Renal cortical epithelial cell (primary cell): Measurements from ENCODE around the gene SH3RF3. TPM values are rescaled to one million over a fixed set of nuclear protein-coding genes. Genes with fewer than 3 reads are reported as not detected.
"Not testable (repeated sequence)": the region's sequence is repeated elsewhere in the genome, so short reads cannot be mapped to it uniquely, and the experiment has no call there.

Source experiments
- DNase-seq: peaks from one replicate; pipeline ENCODE4 v3.0.0-alpha.2; 2011; ENCODE audit warnings: low read depth
- total RNA-seq: library from RNA; depleted of rRNA; stranded (reverse); fragments of >200 nt; gene quantifications from 2 replicates; pipeline ENCODE4 v1.2.3, GENCODE V29; 2014

Gene SH3RF3
- total RNA-seq, 1 donor from 2014 or later: 0.40 TPM

DNA sequence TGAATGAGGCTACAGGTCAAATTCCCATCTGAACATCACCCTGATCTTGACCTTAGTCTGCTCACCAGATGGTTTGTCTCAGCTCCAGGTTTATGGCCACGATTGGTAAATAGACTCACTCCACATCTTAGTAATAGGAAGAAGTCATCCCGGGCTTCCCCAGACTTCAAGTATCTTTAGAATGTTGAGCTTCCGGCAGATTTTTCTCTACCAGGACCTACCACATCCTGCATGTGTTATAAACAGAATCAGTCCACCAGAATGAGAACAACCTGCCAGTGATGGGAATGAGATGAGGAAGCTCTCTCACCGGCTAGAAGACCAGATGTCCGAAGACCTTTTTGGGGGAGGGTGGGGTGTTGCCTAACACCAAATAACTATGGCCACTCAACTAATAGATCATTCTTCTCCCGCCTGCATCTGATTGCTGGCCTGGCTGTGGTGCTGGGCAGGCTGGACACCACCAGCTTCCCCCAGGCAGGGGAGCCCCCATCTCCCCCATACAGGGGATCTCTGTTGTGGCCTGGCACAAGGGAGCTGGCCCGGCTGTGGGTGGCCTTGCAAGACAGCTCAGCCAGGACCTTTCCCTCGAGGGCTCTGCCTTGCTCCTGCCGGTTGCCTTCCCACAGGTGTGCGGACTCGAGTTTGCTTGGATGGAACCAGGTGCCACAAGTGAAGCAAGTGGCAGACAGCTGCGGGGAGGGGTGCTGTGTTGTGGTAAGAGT, 88.5 kb downstream of the SH3RF3 start:
- no peak for DNase-seq

DNA sequence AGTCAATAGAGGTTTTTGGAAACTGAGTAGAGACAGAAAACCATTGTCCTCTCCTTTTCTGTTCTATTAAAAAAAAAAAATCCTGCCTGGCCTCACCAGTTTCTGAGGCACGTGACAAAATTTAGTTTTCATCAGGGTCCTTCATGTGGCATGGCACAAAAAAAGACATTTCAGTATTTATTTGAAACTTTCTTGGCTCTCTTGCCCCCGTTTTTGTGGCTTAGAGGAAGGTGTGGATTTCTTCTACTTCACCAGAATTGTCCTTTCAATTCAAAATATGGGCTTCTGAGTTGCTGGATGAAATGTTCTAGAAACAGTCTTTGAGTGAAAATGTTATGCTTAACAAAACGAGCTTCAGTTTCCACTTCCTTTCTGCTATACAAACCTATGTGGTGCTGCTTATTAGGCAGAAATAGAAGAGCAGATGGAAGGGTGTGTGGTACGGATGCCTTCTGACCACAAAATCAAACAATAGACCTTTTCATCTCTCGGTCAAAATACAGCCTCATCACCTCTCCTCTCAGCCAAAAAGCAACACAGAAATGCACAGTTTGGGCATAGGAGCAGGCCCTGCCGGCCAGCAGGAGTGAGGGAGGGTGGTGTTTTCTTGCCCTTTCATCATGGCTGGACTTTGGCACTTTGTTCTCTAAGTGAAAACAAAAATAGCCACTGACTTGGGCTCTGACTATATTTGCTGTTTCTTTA, 89.2 kb downstream of the SH3RF3 start:
- DNase-seq: no peak

DNA sequence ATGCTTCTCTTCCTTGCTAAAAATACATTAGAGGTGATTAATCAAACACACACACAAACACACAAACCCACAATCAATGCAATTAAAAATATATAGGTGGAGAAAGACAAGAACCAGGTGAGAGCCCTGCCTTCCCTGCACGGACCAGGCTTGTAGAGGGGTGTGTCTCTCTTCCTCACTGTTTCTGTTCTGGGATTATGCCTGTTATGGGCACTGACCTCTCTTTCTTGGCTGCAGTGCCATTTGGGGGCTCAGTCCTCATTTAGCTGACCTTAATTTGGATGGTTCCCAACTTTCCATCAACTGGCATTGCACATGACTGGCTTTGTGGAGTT, 89.8 kb downstream of the SH3RF3 start:
- no peak for DNase-seq

DNA sequence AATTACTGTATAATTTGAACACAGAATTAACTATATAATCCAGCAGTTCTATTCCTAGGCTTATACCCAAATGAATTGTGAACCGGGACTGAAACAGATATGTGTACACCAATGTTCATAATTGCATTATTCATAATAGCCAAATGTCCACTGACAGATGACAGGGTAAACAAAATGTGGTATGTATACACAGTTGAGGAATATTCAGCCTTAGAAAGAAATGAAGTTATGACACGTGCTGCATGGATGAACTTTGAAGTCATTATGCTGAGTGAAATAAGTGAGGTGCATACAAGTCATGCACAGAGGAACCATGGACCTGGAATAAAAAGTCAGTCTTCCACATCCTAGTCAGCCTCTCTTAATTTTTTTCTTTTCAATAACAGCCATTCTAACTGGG, 91.9 kb downstream of the SH3RF3 start:
- no peak for DNase-seq

DNA sequence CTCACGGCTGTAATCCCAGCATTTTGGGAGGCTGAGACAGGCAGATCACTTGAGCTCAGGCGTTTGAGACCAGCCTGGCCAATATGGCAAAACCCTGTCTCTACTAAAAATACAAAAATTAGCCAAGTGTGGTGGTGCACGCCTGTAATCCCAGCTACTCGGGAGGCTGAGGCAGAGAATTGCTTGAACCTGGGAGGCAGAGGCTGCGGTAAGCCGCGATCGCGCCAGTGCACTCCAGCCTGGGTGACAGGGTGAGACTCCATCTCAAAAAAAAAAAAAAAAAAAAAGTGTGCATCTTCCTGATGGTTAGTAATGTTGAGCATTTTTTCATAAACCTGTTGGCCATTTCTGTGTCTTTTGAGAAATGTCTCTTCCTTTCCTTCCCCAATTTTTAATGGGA, 92.3 kb downstream of the SH3RF3 start:
- DNase-seq: not testable (repeated sequence)

DNA sequence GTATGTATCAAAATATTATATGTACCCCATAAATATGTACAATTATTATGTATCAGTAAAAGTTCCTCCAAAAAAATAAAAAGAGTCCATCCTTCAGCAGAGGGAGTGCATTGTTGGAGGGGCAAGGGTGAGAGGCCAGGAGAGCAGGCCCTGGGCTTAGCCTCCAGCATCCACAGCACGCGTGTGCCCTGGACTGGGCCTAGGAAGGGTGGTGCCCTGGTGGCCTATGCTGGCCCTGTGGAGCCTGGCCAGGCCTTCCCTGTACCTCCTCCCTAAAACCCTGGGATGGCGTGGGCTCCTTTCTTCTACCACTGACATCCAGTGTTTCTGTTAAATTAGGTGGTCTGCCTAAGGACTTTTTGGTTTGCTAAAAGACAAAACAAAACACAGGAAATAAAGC, 93.4 kb downstream of the SH3RF3 start:
- DNase-seq: no peak

DNA sequence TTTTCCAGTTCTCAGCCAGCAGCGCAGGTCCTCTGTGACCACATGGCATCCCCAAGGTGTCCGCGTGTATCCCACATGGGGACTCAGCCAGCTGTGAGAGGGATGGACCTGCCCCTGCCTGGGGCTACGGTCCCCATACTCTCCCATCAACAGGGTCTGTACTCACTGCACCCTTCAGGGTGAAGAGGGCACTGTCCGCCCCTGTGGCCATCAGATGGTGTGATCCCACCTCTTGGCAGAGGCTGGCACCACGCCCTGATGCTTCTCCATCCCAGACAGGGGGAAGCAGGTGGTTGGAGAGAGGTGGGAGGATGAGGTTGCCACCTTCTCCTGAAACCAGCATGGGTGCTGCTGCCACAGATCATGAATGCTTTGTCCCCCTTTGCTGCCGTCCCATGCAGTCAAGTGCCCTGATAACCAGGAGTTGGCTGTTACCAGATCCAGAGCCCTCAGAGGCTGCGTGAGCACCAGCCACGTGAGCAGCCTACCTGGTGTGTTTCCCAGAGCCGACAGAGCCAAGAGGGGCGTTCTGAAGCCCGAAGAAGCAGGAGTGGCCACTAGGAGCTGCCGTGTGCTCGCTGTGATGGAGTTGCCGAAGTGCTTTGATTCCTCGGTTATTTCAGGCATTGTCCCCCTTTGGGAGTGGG, 93.9 kb downstream of the SH3RF3 start:
- DNase-seq: no peak

DNA sequence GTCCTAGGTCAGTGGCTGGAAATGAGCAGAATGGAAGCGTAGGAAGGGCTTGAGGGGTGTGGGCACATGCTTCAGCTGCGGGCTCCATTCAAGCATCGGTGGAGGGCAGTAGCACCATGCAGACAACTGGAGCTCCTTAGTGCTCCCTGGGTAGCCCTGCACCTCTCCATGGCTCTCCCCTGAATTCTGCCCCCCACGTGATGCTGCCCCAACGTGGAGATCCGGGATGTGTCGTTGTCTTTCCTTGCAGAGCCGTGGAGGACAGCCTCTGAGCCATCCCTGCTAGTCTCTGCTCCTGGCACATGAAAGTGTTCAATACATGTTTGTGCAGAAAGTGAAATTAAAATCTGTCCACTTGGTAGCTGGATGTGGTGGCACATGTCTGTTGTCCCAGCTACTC, 94.5 kb downstream of the SH3RF3 start:
- no peak for DNase-seq

DNA sequence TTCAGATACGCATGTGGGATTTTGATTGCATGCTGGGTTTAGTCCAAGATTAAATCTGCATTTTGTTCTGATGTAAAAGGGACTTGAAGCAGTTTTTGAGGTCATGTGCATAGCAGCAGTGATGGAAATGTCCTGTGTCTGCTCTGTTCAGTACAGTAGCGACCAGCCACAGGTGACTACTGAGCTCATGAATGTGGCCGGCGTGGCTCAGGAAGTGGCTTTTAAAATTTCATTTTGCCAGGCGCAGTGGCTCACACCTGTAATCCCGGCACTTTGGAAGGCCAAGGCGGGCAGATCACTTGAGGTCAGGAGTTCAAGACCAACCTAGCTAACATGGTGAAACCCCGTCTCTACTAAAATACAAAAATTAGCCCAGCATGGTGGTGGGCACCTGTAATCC, 95.3 kb downstream of the SH3RF3 start:
- DNase-seq: not testable (repeated sequence)

DNA sequence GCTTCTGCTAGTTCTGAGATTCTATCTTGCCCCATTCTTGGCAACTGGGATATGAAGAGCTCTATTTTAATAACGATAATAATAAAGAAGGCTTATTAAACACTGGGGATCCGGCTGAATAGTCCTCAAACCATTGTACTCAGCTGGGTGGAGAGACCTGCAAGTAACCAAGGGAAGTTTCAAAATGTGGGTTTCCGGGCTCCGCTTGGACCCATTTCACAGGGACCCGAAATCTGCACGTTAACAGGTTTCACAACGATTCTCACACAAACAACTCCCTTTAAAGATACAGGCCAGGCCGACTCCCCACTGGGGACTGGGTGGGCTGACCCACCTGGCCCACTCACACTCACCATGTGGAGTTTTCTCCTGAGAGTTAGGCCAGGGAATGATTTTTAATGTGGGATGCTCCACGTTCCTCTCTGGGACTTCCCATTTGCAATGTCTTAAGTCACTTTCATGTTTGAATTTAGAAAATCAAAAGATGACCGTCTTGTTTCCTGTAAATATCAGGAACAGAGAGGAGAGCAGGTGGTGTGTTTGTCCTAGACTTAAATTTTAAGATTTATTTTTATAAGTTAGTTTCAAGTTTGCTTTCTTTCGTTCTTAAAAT, 96.3 kb downstream of the SH3RF3 start:
- no peak for DNase-seq

DNA sequence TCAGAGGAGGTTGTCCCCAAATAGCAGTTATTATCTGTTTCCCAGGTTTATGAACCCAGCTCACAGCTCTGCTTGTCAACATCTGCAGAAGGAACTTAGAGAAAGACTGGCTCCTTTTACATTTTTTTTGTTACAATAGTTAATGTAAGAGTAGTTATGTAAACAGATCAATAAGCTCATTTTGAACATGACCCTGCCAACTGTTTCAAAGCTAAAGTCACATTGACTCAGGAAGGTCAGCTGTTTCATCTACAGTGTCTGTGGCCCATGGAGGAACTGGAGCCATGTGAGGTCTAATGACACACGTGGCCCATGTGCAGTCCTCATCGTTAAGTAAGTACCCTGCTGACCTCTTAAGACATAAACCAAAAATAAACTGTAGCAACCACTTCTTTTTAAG, 97.1 kb downstream of the SH3RF3 start:
- no peak for DNase-seq

DNA sequence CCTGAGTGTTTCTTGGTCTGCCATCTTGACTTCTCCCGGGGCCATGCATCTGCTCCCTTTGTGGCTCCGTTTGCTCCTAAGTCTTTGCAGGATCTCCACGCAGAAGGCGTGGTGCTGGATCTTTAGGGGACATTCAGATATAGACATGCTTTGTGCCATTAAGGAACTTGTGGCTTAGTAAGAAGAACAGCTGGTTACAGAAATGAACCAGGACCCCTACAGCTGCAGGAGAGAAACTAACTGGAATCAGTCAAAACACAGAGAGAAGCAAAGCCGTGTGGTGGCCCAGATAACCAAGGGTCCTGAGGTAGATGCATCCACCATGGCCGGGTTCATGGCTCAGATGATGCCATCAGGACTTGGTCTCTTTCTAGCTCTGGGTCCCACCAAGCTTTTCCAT, 97.6 kb downstream of the SH3RF3 start:
- no peak for DNase-seq

DNA sequence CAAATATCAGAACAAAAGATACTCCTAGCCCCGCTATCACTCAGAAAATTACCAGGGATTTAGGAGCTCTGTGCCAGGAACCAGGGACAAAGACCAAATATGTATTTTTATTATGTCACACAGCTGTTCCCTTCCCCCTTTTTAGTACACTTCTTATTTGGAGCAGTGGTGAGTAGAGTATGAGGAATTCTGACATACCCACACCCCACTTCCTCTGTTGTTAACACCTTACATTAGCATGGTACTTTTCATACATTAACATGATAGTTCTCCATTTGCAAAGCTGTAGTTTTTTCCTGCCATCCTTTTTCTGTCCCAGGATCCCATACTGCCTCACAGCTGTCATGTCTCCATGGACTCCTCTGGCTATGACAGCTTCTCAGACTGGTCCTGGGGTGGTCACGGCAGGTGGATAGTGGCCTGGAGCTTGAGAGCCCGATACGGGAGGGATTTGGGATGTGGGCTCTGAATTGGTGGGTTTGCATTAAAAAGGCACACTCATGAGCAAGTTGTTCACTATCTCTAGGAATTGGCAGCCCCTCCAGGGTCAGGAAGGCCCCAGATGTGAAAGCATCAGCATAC, 100.2 kb downstream of the SH3RF3 start:
- DNase-seq: no peak

DNA sequence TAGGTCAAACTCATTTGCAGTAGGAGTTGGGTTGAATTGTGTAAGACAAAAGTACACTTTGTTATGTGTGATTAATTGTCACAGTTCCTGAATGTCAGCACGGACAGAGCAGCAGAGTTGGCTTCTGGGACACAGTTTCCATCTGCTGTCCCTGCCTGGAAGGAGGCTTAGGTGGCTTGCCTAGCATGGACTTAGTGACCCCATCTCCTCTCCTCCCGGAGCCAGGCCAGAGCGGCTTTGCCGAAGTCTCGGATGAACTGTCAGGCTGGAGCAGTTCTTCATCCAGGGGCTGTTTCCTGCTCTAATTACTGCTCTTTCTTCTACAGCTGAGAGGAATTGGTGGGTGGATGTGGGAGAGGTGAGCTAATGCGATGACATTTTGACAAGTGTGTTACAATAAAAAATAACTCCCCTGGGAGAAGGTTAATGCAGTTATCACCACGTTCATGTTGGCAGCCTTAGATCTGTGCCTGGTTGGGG, 102.0 kb downstream of the SH3RF3 start:
- no peak for DNase-seq

DNA sequence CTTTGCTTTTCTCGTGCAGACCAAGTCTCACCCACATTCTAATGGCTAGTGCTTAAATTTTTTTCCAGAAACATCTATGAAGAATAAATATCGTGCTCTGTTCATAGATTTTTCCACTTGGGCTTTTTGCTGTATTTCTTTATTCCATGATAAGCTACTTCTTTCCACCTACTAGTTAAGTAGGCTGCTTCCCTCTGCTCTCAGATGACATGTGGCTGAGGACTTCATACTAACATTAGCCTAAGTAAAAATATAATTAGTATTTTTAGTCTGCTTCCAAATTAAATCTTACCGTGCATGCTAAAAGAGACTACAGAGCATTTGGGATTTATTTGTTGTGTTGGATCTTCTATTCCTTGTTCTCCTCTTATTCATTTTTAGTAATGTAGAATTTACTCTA, 102.4 kb downstream of the SH3RF3 start:
- no peak for DNase-seq

DNA sequence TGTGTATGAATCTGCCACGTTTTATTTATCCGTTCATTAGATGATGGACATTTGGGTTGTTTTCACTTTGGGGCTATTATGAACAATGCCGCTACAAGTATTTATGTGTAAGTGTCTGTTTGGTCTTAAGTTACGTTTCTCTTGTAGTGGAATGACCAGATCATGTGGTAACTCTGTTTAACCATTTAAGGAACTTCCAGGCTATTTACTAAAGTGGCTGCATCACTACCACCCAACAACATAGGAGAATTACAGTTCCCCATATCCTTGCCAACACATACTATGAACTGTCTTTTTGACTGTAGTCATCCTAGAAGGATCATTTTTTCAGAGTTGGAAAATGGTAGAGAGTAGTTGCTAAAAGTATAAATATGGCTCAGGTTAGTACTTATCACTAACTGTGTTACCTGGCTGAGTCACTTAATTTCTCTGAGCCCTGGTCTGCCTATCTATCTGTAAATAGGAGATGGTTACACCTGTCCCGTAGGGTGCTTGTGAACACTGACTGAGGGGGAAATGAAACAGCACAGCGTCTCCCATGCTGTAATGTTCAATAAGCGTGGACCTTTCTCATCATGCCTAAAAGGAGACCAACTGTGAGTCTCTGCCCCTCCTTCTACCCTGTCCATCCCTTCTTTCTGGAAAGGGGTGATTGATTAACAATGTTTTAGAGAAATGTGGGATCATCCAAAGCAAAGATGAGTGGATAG, 103.1 kb downstream of the SH3RF3 start:
- no peak for DNase-seq

DNA sequence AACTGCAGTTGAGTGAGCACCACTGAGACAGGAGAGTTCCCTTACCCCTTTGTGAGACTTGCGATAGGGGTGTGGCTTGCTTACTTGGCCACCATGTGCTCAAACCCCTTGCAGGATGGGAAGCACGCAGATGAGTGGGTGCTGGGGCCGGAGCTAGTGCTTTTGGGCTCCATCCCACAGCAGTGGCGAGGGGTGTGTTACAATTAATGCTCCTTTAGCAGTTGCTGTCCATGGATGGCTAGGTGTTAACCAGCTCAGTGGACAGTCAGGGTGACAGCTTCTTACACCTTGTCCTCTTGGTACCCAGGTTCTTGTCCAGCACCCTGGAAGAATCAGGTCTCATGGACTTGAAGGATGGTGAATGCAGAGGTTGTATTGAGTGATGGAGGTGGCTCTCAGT, 103.9 kb downstream of the SH3RF3 start:
- DNase-seq: no peak

DNA sequence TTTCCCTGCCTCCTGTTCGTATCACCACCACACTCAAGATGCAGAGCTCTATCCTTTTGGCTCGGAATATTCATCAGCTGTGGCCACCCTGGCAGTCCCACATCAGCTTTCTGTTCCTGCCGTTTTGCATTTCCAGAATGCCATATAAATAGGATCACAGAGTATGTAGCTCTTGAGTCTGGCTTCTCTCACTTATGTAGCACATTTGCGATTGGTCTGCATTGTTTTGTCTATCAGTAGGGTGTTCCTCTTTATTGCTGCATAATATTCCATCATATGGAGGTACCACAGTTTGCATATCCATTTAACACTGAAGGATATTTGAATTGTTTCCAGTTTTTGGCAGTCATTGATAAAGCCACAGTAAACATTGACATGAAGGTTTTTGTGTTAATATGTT, 104.6 kb downstream of the SH3RF3 start:
- DNase-seq: no peak

DNA sequence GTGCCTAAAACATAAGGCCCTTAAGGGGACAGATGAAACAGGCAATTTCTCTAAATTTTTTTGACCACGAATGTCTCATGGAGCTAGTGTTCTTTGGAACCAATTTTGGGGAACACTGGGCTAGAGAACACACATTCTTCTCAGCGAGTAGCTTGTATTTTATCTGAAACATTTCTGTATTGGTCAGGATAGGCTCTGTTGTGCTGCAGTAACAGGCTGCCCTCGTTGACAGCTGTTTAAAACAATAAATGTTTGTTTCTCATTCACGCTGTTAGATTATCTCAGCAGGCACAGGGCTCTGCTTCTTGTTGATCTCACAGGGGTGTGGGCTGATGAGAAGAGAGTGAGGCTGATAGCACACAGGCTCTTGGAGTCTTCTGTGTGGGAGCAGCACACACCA, 105.3 kb downstream of the SH3RF3 start:
- no peak for DNase-seq

DNA sequence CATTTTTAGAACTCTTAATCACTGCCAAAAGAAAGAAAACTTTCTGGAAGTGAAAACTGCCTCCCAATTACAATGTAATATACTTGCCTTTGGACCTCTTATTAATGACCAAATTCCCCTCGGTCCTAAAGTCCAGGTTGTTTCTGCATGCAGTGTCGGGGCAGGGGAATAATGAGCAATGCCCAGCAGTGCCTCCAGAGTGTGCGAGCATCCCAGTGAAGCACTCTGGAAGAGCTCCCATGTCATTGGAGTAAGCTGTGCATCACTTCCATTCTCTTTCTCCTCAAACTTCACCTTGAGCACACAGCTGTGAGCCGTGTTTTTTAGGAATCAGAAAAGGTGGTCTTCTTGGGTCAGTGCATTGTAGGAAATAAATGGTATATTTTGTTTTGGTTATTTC, 107.1 kb downstream of the SH3RF3 start:
- no peak for DNase-seq

DNA sequence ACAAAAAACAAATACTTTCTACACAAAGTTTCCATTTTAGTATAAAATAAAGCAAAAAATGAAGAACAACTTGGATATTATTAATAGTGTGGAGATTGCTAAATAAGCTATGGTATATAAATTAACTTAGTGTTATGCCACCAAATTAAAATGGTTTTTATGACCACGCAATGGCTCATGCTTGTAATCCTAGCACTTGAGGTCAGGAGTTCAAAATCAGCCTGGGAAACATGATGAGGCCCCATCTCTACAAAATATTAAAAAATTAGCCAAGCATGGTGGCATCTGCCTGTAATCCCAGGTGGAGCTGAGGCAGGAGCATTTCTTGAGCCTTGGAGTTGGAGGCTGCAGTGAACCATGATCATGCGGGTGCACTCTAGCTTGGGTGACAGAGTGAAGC, 108.8 kb downstream of the SH3RF3 start:
- DNase-seq: no peak

DNA sequence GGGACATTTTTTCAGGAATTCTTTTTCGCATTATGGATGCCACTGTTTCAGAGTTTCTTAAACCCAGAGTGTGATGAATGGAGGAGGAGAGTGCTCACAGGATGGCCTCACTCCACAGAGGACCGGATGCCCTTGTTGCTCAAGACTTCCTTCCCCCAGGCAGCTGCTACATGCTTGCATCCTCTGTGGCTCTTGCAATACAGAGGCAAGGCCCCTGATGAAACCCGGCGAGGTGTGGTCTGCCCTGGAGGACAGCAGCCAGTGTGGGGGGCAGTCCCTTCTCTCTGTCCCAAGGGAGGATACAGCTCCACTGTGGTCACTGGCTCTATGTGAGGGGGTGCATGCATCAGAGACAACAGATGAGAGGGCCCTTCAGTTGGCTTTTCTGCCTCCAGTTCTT, 109.6 kb downstream of the SH3RF3 start:
- DNase-seq: no peak
